Activated naive CD8-positive, alpha-beta T cell treated with anti-CD3 and anti-CD28 coated beads for 36 hours (primary cell): Measurements from ENCODE around the gene CD52. TPM values are rescaled to one million over a fixed set of nuclear protein-coding genes. Genes with fewer than 3 reads are reported as not detected.

ENCODE experiments used
- DNase-seq: peaks from one replicate; pipeline ENCODE4 v3.0.0; 2021
- H3K27ac Mint-ChIP-seq: one replicate; pipeline ENCODE4 v1.8.0; 2022; ENCODE audit warnings: mild to moderate bottlenecking, moderate library complexity, mixed read lengths
- H3K27me3 Mint-ChIP-seq: one replicate; pipeline ENCODE4 v1.8.0; 2022; ENCODE audit warnings: mild to moderate bottlenecking, mixed read lengths
- H3K36me3 Mint-ChIP-seq: one replicate; pipeline ENCODE4 v1.8.0; 2021; ENCODE audit warnings: mild to moderate bottlenecking, mixed read lengths
- H3K4me1 Mint-ChIP-seq: one replicate; pipeline ENCODE4 v1.8.0; 2021; ENCODE audit warnings: mixed read lengths
- H3K4me3 Mint-ChIP-seq: one replicate; pipeline ENCODE4 v1.8.0; 2022; ENCODE audit warnings: mild to moderate bottlenecking, moderate library complexity, mixed read lengths
- H3K9me3 Mint-ChIP-seq: one replicate; pipeline ENCODE4 v1.8.0; 2022; ENCODE audit warnings: mixed read lengths
- total RNA-seq, 2 experiments: library from RNA; stranded (reverse); gene quantifications; one replicate each; pipeline ENCODE4 v1.2.3, GENCODE V29; 2021

CD52 gene, protein sequence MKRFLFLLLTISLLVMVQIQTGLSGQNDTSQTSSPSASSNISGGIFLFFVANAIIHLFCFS
- 100 to 1,000 TPM; 263 to 278 TPM for total RNA-seq

DNA sequence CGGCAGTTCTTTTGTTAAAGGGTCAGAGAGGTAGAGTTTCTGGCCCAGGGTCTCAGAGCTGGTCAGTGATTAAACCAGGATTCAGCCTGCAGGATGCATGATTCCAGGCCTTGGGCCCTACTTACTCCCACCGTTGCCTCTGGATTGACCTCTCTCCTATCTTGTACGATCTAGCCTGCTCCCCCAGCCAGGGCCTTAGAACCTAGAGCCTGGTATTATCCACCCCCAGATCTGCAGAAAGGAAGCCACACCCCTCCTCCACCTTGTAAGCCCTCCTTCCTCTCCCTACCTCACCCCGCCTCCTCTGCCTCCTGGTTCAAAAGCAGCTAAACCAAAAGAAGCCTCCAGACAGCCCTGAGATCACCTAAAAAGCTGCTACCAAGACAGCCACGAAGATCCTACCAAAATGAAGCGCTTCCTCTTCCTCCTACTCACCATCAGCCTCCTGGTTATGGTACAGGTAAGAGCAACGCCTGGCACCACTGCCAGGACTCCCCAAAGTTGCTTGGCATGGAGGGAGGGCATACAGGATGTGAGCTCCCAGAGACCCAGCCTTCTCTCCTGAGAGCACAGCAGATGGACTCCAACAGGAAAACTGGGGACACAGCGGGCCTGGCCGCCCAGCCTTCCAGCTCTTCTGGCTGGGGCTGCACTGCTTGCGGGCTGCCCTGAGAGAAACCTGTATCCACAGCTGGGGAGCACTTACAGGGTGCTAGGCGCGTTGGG is at the start of gene CD52:
Gene CD52 (plus strand): TSS at position 347 of the 726 bp plus-strand sequence. CDS start 60 bp downstream, at position 407.
- peak within 1 kb of the TSS; percentile 97 for H3K27ac Mint-ChIP-seq

DNA sequence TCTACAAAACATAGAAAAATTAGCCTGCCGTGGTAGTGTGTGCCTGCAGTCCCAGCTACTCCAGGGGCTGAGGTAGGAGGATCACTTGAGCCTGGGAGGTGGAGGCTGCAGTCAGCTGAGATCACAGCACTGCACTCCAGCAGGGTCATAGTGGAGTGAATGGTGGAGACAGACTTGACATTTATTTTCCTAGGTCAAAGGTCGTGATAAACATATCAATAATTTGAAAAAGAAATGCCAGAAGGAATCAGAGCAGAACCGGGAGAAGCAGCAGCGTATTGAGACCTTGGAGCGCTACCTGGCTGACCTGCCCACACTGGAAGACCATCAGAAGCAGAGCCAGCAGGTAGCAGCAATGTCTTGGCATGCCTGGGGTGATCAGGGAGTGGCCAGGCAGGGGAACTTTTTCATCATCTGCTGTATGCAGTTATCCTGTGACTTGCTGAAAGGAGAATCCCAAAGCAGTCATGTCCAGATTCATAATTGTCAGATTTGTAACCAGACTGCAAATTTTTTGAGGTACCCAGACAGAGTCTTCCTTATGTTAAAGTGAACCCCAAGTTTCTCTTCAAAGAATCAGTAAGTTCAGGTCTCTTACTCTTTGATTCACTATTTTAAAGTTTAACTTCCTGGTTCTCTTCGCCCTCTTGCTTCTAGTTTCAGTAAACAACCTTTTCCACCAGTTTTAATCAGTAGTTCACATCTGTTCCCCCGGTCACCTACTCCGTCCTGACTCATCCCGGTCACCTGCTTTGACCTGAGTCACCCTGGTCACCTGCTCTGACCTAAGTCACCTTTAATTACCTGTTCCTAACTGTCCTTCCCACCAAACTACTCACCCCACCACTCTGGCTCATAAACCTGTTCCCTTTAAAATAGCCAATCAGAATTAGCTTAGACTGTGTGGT is 49.2 kb upstream of the CD52 start:
- Mint-ChIP-seq H3K27me3 (no peaks in the 10 kb centered on the region), H3K36me3 (peaks cover 62% of the 10 kb centered on the region), H3K4me3 (no peak overlapping the region), H3K9me3 (peaks cover 14% of the 10 kb centered on the region), H3K4me1 (peaks cover 8% of the 10 kb centered on the region), H3K27ac (no peak overlapping the region)
- DNase-seq = no peak

More for the DNA sequence above, at the start of gene CD52:
- Mint-ChIP-seq H3K9me3 (no peaks in the 10 kb centered on the region), H3K27me3 (no peaks in the 10 kb centered on the region), H3K36me3 (peaks cover 28% of the 10 kb centered on the region), H3K4me3 (peak within 1 kb of the TSS; percentile 94), H3K4me1 (peaks cover 56% of the 10 kb centered on the region)
- peak; percentile 81 for DNase-seq

DNA sequence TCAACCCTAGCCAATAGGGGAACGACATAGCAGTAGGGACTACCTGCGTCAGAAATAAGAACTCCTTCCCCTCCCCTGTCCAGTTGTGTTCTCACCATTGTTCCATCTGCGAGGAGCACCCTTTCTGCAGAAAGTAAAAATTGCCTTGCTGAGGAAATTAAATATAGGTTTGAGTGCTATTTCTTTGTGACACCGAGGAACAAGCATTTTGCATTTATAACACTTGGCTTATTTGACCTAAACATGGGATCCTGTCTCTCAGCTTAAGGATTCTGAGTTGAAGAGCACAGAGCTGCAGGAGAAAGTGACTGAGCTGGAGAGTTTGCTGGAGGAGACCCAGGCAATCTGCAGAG is 48.6 kb upstream of the CD52 start:
- H3K4me1 Mint-ChIP-seq = peaks cover 8% of the 10 kb centered on the region
- H3K9me3 Mint-ChIP-seq = peaks cover 14% of the 10 kb centered on the region
- H3K27ac Mint-ChIP-seq = no peak overlapping the region
- peaks cover 57% of the 10 kb centered on the region for H3K36me3 Mint-ChIP-seq
- H3K4me3 Mint-ChIP-seq = no peak overlapping the region
- no peak for DNase-seq
- no peaks in the 10 kb centered on the region for H3K27me3 Mint-ChIP-seq

DNA sequence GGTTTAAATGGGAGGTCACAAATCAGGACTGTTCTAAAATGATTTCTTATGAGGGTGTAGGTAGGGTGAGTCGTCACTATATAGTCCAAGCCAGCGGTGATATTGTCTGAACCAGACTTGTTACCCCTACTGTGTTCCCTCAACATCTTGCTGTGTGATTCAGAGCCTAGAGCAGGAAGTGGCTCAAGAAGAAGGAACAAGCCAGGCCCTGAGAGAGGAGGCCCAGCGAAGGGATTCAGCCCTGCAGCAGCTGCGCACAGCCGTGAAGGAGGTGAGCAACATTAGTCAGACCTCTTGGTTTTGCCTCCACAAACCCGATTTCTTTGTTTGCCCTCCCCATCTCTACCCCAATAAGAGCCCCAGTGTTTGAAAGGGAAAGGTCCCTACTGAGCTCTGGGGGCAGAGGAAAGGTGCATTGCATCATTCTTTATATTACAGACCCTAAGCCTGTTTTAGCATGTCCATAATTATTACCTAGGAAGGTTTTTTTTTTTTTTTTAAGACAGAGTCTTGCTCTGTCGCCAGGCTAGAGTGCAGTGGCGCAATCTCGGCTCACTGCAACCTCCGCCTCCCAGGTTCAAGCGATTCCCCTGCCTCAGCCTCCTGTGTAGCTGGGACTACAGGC is 42.8 kb upstream of the CD52 start:
- Mint-ChIP-seq H3K4me1 (peaks cover 51% of the 10 kb centered on the region), H3K27me3 (no peaks in the 10 kb centered on the region), H3K36me3 (peaks cover 50% of the 10 kb centered on the region), H3K27ac (peak overlapping the region; percentile 96), H3K9me3 (no peaks in the 10 kb centered on the region), H3K4me3 (no peak overlapping the region)
- DNase-seq = no peak

DNA sequence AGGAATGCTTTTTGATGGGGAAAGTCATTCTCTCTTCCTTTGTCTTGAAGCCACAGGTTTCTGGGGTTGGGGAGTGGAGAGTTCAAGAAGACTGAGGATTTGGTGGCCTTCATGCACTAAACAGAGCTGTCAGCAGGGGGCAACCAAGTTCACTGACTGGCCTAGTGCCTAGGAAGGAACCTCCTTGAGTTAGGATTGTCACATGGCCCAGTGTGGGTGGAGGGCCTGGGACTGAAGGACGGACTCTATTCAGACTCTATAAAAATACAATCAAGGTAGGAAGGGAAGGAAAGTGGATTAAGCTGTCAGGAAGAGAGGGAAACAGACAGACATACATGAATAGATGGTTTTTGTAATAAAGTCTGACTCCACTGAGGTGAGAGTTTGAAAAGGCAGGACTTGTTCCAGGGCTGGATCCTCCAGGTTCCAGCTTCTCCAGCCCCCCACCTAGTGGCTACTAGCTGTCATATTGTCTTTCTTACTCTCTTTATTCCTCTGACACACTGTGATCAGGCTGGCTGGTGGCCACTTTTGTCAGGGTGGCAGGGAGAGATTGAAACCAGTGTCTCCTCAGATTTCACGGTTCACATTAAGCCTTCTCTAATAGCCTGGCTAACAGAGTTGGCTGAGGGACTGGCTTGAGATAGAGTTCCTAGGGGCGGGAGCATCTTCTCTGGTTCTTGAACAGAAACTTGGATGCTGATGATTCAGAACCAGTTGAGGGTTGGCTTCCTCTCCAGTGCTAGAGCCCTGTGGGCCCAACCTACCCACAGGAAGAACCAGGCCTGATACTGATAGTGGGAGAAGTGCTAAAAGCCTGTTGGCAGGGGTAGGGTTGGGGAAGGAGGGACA is 42.0 kb upstream of the CD52 start:
- Mint-ChIP-seq H3K4me1 (peaks cover 51% of the 10 kb centered on the region), H3K9me3 (no peaks in the 10 kb centered on the region), H3K4me3 (peak overlapping the region; percentile 72), H3K27me3 (no peaks in the 10 kb centered on the region), H3K27ac (peak overlapping the region; percentile 96), H3K36me3 (peaks cover 49% of the 10 kb centered on the region)
- DNase-seq = peak; percentile 75

DNA sequence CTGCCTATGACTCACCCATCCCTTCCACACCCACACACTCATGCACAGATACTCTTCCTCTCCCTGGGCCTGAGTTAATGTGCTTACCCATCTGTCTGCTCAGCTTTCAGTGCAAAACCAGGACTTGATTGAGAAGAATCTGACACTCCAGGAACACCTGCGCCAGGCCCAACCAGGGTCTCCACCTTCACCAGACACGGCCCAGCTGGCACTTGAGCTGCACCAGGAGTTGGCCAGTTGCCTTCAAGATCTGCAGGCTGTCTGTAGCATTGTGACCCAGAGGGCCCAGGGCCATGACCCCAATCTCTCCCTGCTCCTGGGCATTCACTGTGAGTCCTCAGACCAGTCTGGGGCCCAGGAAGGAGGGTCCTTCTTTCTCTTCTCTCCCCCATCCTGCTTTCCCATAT is 41.3 kb upstream of the CD52 start:
- H3K36me3 Mint-ChIP-seq = peaks cover 51% of the 10 kb centered on the region
- H3K9me3 Mint-ChIP-seq = no peaks in the 10 kb centered on the region
- no peaks in the 10 kb centered on the region for H3K27me3 Mint-ChIP-seq
- peak overlapping the region; percentile 96 for H3K27ac Mint-ChIP-seq
- H3K4me1 Mint-ChIP-seq = peaks cover 57% of the 10 kb centered on the region
- peak overlapping the region; percentile 29 for H3K4me3 Mint-ChIP-seq
- DNase-seq = no peak

DNA sequence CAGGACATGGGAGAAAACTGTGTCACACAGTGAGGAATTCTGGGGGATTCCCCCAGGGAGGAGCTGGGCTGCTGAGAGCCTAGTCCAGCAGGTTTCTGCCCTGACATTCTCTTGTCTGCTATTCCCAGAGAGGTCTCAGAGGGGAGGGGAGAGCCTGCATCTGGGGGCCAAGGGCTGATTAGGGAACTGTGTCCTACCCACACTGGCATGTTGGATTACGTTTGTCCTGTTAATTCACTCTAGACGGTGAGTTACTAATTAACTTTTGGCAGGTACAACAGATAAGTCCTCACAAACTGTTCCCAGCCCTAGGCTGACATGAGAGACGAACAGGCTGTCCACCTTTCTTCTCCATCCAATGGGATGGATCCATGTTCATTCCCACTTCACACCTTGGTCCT is 40.5 kb upstream of the CD52 start:
- Mint-ChIP-seq H3K36me3 (peaks cover 54% of the 10 kb centered on the region), H3K4me1 (peaks cover 63% of the 10 kb centered on the region), H3K27me3 (no peaks in the 10 kb centered on the region), H3K4me3 (no peak overlapping the region), H3K27ac (peak overlapping the region; percentile 96), H3K9me3 (no peaks in the 10 kb centered on the region)
- no peak for DNase-seq

DNA sequence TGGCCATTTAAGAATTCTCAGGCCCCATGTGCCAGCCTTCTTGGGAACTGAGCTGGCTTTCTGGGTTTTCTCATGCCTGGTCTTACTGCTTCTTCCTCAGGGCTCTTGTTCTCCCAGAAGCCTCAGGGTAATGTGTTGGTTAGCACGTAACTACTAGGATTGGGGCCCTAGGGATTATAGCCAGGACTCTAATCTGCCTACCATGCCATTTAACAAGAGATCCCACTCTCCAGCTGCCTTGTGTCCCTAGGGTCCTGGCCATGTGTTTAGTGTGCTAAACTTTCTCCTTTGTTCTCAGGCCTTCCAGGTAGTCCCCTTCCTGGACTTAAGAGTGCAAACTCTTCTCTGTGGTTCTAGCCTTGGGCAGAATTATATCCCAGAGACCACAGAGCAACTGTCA is 40.0 kb upstream of the CD52 start:
- H3K36me3 Mint-ChIP-seq = peaks cover 55% of the 10 kb centered on the region
- no peaks in the 10 kb centered on the region for H3K27me3 Mint-ChIP-seq
- H3K4me3 Mint-ChIP-seq = peak overlapping the region; percentile 3

DNA sequence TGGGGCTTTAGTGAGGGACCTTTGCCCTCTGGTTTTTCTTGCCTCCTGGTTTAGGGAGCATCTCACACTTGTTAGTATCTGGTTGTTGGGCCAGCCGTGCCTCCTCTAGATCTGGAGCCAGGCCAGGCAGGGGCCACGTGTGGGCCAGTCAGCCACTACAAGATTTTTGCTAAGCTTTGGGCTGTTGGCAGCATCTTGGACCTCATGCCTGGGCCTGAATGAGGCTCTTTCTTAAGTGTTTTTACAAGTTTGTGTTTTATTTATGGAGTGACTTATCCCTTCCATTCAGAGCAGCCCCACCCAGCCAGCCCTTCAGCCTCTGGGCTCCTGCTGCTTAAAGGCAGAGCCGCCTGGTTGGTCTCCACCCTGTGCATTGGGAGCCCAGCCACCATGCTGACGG is 39.5 kb upstream of the CD52 start:
- Mint-ChIP-seq H3K4me3 (peak overlapping the region; percentile 20), H3K9me3 (no peaks in the 10 kb centered on the region), H3K27me3 (no peaks in the 10 kb centered on the region), H3K27ac (peak overlapping the region; percentile 96), H3K4me1 (peaks cover 74% of the 10 kb centered on the region), H3K36me3 (peaks cover 57% of the 10 kb centered on the region)
- no peak for DNase-seq

More for the DNA sequence above, 40.0 kb upstream of the CD52 start:
- Mint-ChIP-seq H3K4me1 (peaks cover 68% of the 10 kb centered on the region), H3K27ac (peak overlapping the region; percentile 96), H3K9me3 (no peaks in the 10 kb centered on the region)
- no peak for DNase-seq

DNA sequence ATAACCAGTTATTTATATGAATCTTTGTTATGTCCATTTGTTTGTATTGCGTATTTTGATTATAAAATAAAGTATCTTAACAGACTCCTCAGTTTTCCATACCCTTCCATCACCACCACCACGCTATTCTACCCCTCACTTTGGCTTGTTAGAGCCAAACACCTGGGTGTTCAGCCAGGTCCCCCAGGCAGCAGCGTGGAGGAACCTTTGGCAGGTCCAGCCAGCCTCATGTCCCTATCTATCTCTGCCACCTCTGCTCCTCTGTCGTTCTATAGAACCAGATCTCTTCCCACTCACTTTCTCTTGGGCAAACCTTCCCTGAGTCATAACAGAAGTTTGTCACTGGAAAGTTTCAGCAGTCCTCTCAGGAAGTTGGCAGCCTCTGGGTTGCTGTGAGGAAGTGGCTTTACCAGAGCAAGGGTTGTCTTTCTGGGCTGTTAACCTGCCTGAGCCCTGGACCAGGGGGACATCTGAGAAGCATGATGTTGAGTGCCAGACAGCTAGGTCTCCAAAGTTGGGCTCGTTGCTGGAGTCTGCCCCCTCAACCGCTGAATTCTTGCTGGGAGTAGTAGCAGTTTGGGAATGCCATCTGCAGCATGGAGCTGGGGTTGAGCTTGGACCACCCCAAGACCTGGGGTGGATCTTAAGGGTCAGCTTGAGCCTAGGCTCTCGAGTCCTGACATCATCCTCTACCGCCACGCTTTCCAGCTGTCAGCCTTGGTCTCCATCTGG is 38.9 kb upstream of the CD52 start:
- H3K36me3 Mint-ChIP-seq = peaks cover 62% of the 10 kb centered on the region
- peaks cover 80% of the 10 kb centered on the region for H3K4me1 Mint-ChIP-seq
- peak; percentile 53 for DNase-seq
- peak overlapping the region; percentile 96 for H3K27ac Mint-ChIP-seq
- peak overlapping the region; percentile 91 for H3K4me3 Mint-ChIP-seq
- no peaks in the 10 kb centered on the region for H3K9me3 Mint-ChIP-seq
- no peaks in the 10 kb centered on the region for H3K27me3 Mint-ChIP-seq

DNA sequence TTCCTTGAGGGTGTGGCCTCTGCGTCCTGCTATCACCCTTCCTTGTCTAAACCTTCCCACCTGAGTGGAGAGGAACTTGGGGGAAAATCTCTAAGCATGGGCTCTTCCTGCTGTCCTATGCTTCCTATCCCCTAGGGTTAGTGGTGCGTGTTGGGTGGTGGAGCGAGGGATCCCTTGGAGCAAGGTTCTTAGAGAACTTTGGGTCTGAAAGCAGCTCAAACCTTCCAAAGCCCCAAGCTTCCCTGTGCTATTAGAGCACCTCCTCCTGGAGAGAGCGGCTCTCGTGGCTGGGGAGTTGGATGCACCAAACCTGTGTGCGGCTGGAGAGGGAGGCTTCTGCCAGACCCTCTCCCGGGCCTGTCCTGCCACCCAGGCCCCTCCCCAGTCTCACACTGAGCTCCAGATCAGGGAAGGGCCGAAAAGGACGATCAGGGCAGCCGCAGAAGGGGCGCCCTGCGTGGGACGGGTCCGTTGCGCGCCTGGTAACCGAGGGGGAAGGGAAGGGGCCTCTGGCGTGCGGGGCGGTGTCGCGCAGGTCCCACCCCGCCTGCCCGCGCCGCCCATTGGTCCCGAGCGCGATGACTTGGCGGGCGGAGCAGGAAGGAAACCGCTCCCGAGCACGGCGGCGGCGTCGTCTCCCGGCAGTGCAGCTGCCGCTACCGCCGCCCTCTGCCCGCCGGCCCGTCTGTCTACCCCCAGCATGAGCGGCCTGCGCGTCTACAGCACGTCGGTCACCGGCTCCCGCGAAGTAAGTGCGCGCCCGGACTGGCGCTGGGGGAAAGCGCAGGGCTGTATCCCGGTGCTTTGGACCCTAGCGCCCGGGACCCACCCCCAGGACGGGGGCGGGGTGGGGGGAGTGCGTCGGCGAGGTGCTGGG is 38.1 kb upstream of the CD52 start, which contains the start of gene SH3BGRL3:
Gene SH3BGRL3 (plus strand): TSS at position 631 of the 877 bp plus-strand sequence. CDS start 70 bp downstream, at position 701.
- Mint-ChIP-seq H3K27me3 (no peaks in the 10 kb centered on the region), H3K27ac (peak within 1 kb of the TSS; percentile 99), H3K4me1 (peaks cover 82% of the 10 kb centered on the region), H3K4me3 (peak within 1 kb of the TSS; percentile 91), H3K9me3 (no peaks in the 10 kb centered on the region), H3K36me3 (peaks cover 66% of the 10 kb centered on the region)
- peak; percentile 92 for DNase-seq

DNA sequence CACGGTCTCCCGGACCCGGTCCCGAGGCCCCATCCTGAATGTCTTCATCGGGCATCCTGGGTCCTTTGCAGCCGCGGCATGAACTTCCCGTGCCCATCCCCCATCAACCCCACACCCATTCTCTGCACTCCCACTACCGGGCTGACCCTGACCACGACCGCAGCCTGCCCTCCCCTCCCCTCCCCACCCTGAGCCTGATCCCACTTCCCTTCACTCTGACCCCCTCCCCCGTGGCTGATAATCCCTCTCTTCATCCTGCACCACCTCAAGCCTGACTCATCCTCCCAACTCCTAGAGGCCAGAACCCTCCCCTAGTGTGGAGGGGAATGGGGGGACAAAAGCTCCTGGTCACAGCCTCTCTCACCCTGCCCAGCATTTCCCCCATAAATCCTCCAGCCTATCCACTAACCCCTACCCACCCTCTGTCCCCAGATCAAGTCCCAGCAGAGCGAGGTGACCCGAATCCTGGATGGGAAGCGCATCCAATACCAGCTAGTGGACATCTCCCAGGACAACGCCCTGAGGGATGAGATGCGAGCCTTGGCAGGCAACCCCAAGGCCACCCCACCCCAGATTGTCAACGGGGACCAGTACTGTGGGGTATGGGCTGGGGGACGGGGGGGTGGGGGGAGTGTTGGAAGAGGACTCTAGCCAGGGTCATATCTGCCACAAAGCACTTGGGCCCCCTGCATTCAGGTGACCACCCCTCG is 37.3 kb upstream of the CD52 start:
- H3K4me1 Mint-ChIP-seq = peaks cover 83% of the 10 kb centered on the region
- H3K36me3 Mint-ChIP-seq = peaks cover 73% of the 10 kb centered on the region
- peaks cover 2% of the 10 kb centered on the region for H3K9me3 Mint-ChIP-seq
- no peaks in the 10 kb centered on the region for H3K27me3 Mint-ChIP-seq
- H3K27ac Mint-ChIP-seq = peak overlapping the region; percentile 99
- peak overlapping the region; percentile 91 for H3K4me3 Mint-ChIP-seq
- no peak for DNase-seq
